ENCODE data around the gene KLK13. TPM values are rescaled to one million over a fixed set of nuclear protein-coding genes. Genes with fewer than 3 reads are reported as not detected.

The KLK13 gene
- total RNA-seq, 2 experiments from 2014 or later: not detected

DNA sequence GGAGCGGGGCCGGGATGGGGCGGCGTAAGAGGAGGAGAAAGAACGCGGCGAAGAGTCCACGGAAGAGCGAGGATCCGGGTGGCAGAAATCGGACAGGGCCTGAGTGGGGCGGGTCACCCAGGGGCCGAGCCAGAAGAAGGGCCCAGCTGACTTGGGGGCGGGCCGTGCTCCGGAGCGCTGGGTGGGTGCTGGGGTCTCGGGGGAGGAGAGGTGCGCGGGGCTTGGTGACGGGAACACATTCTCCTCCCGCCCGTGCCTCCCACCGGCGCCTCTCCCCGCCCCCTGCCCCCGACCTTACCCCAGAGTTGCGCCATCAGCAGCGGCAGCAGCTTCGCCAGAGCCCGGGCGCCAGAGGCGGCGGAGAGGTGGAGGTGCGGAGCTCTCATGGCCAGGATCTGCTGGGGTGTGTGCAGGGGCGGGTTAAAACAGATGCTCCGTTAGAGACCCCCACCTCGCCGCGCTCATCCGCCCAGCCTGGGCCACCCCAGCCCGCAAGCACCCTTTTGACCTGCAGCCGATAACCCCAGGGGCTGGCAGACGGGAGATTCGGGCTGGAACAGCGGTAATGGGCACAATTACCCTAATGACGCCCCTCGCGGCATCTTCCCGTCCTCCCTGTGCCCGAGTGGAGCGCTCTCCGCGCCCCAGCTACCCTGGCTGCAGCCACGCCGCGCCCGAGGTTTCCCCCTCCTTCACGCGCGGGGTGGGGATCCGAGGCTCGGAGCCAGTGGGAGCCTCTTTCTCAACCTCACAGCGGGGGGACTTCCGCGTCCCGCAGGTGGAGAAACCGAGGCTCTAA, 45.9 kb downstream of the KLK13 start:
- ATAC-seq: no peak
- Mint-ChIP-seq H3K4me3 (peak overlapping the region; percentile 34), H3K27ac (no peak overlapping the region), H3K9me3 (no peaks in the 10 kb centered on the region), H3K36me3 (ENCODE audit: low read depth) (no peaks in the 10 kb centered on the region), H3K4me1 (ENCODE audit: low read depth) (peaks cover 14% of the 10 kb centered on the region), H3K27me3 (peaks cover 62% of the 10 kb centered on the region)
- CTCF ChIA-PET: interaction anchor here (1.1 kb wide), 1 partner anchor 139 kb away, joined by 3 read pairs; no protein-coding TSS in a partner anchor
- DNase-seq: no peak
- intact Hi-C loops (cut with micrococcal nuclease): no loop called here
- TF ChIP-seq, protein P1, sequence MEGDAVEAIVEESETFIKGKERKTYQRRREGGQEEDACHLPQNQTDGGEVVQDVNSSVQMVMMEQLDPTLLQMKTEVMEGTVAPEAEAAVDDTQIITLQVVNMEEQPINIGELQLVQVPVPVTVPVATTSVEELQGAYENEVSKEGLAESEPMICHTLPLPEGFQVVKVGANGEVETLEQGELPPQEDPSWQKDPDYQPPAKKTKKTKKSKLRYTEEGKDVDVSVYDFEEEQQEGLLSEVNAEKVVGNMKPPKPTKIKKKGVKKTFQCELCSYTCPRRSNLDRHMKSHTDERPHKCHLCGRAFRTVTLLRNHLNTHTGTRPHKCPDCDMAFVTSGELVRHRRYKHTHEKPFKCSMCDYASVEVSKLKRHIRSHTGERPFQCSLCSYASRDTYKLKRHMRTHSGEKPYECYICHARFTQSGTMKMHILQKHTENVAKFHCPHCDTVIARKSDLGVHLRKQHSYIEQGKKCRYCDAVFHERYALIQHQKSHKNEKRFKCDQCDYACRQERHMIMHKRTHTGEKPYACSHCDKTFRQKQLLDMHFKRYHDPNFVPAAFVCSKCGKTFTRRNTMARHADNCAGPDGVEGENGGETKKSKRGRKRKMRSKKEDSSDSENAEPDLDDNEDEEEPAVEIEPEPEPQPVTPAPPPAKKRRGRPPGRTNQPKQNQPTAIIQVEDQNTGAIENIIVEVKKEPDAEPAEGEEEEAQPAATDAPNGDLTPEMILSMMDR (IDR thresholded peaks at IDR 0.05): no peak
- POLR2A ChIA-PET: no interaction called here

DNA sequence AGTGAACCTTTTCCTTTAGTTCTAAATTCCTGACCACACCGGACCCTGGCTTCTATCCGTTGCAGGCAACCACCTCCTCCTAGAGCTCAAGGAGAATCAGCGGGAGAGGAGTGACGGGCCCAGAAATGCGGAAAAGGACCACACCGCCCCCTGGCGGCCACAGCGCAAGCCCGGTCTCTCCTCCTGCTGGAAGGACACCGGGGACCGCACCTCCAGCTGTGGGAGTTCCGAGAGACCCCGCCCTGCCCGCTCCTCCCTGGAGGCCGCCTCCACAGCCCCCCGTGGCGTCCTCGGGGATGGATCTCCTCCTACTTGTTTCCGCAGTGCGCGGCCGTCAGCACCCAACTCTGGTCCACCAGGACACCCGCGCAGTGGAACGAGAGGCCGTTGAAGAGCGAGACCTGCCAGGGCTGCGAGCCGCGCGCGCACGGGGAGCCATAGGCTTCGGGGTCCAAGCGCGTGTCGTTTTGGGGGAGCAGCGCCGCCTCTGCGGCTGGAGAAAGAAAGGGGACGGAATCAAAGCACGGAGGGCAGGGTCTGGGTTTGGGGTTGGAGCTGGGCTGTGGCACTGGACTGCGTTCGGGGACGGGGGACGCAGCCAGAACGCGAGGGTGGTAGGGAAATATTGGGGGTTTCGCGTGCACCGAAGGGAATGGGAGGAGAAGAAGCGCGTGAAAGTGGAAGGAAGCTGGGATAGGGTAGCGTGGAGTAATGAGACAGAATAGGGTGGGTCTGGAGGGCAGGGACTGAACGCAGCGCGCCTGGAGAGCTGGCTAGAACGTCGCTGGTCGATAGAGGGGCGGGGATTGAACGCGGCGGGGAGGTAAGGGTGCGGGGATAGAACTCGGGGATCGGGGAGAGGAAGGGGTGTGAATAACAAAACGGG, 47.9 kb downstream of the KLK13 start:
- Mint-ChIP-seq H3K27ac (no peak overlapping the region), H3K4me1 (ENCODE audit: low read depth) (peaks cover 14% of the 10 kb centered on the region), H3K4me3 (no peak overlapping the region), H3K9me3 (no peaks in the 10 kb centered on the region), H3K36me3 (ENCODE audit: low read depth) (no peaks in the 10 kb centered on the region), H3K27me3 (peaks cover 52% of the 10 kb centered on the region)
- CTCF ChIA-PET: interaction anchor here (1.0 to 1.6 kb wide), 4 partner anchors 10 to 87 kb away, joined by 3 to 5 read pairs (median 4); no protein-coding TSS in a partner anchor
- intact Hi-C loops (cut with micrococcal nuclease): no loop called here
- POLR2A ChIA-PET: interaction anchor here (0.6 to 0.8 kb wide), 3 partner anchors 84 to 182 kb away, joined by 3 read pairs; no protein-coding TSS in a partner anchor
- no peak for ATAC-seq
- DNase-seq: peak; percentile 31
- TF ChIP-seq, protein P1 (IDR thresholded peaks at IDR 0.05): peak; percentile 49

- POLR2A ChIA-PET: no interaction called here
- Mint-ChIP-seq H3K27ac (no peak overlapping the region), H3K4me1 (ENCODE audit: low read depth) (peaks cover 14% of the 10 kb centered on the region), H3K9me3 (no peaks in the 10 kb centered on the region), H3K36me3 (ENCODE audit: low read depth) (no peaks in the 10 kb centered on the region), H3K4me3 (no peak overlapping the region), H3K27me3 (peaks cover 55% of the 10 kb centered on the region)
- CTCF ChIA-PET: interaction anchor here (1.0 kb wide), 1 partner anchor 12 kb away, joined by 3 read pairs; no protein-coding TSS in a partner anchor
- intact Hi-C loops (cut with micrococcal nuclease): no loop called here
- TF ChIP-seq, protein P1 (IDR thresholded peaks at IDR 0.05): no peak
- no peak for DNase-seq
- no peak for ATAC-seq
These were observed 49.1 kb downstream of the KLK13 start for GRCh38 chr19:51015691-51016267.

DNA sequence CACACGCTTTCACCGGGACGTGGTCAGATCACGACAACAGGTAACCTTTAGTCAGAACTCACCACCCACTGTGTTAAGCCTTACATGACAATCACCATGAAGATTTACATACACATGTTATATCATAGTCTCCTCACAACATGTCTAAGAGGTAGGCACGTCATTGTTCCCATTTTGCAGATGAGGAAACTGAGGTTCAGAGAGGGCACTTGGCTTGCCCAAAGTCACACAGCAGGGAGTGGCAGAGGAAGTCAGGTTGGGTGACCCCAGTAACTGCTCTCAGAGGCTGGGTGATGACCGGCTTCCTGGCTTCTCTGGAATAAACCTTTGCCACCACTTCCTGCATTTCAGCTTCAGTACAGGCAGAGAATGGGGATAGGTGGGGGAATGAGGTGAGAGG, 50.6 kb downstream of the KLK13 start:
- DNase-seq: no peak
- H3K27me3 Mint-ChIP-seq: peaks cover 51% of the 10 kb centered on the region
- CTCF ChIA-PET: no interaction called here

More for the DNA sequence above, 50.6 kb downstream of the KLK13 start:
- POLR2A ChIA-PET: no interaction called here
- peaks cover 10% of the 10 kb centered on the region for H3K4me1 Mint-ChIP-seq (ENCODE audit: low read depth)
- ATAC-seq: no peak
- no peak overlapping the region for H3K27ac Mint-ChIP-seq
- no peaks in the 10 kb centered on the region for H3K36me3 Mint-ChIP-seq (ENCODE audit: low read depth)
- TF ChIP-seq, protein P1 (IDR thresholded peaks at IDR 0.05): no peak
- no peak overlapping the region for H3K4me3 Mint-ChIP-seq
- intact Hi-C loops (cut with micrococcal nuclease): no loop called here
- no peaks in the 10 kb centered on the region for H3K9me3 Mint-ChIP-seq
